ENCODE results near the gene ANAPC5.
"Not testable (repeated sequence)": the region's sequence is repeated elsewhere in the genome, so short reads cannot be mapped to it uniquely, and the experiment has no call there.

ANAPC5 gene

GRCh38 chr12:121333747-121334146 lies 18.5 kb downstream of the ANAPC5 start:
- Histone ChIP-seq H3K36me3 (ENCODE audit: control insufficient read depth in 1 of 2, insufficient read depth in 2 of 2, low read length in 2 of 2) (peaks cover 33 to 58% of the 10 kb centered on the region in 2 donors), H3K4me3 (ENCODE audit: low read depth in 1 of 2, low read length in 2 of 2) (no peak overlapping the region), H3K27me3 (ENCODE audit: low read depth, low read length) (no peaks in the 10 kb centered on the region), H3K9me3 (ENCODE audit: control insufficient read depth in 1 of 2, low read length in 2 of 2) (no peaks in the 10 kb centered on the region), H3K4me1 (ENCODE audit: control insufficient read depth in 1 of 2, insufficient read depth in 2 of 2, low read length in 2 of 2) (peaks cover 0 to 4% of the 10 kb centered on the region in 2 donors), H3K27ac (ENCODE audit: low read length) (no peak overlapping the region)

GRCh38 chr12:121331248-121331647 lies 21.0 kb downstream of the ANAPC5 start:
- Histone ChIP-seq H3K36me3 (ENCODE audit: control insufficient read depth in 1 of 2, insufficient read depth in 2 of 2, low read length in 2 of 2) (peaks cover 58 to 70% of the 10 kb centered on the region in 2 donors), H3K27ac (ENCODE audit: low read length) (no peak overlapping the region), H3K4me1 (ENCODE audit: control insufficient read depth in 1 of 2, insufficient read depth in 2 of 2, low read length in 2 of 2) (peaks cover 0 to 4% of the 10 kb centered on the region in 2 donors), H3K27me3 (ENCODE audit: low read depth, low read length) (no peaks in the 10 kb centered on the region), H3K4me3 (ENCODE audit: low read depth in 1 of 2, low read length in 2 of 2) (no peak overlapping the region), H3K9me3 (ENCODE audit: control insufficient read depth in 1 of 2, low read length in 2 of 2) (no peaks in the 10 kb centered on the region)

GRCh38 chr12:121330692-121331091 lies 21.5 kb downstream of the ANAPC5 start:
- Histone ChIP-seq H3K4me3 (ENCODE audit: low read depth in 1 of 2, low read length in 2 of 2) (no peak overlapping the region), H3K27ac (ENCODE audit: low read length) (no peak overlapping the region), H3K27me3 (ENCODE audit: low read depth, low read length) (no peaks in the 10 kb centered on the region), H3K36me3 (ENCODE audit: control insufficient read depth in 1 of 2, insufficient read depth in 2 of 2, low read length in 2 of 2) (peaks cover 62 to 74% of the 10 kb centered on the region in 2 donors), H3K4me1 (ENCODE audit: control insufficient read depth in 1 of 2, insufficient read depth in 2 of 2, low read length in 2 of 2) (peaks cover 0 to 4% of the 10 kb centered on the region in 2 donors), H3K9me3 (ENCODE audit: control insufficient read depth in 1 of 2, low read length in 2 of 2) (no peaks in the 10 kb centered on the region)

GRCh38 chr12:121330195-121330594 lies 22.0 kb downstream of the ANAPC5 start:
- Histone ChIP-seq H3K27me3 (ENCODE audit: low read depth, low read length) (no peaks in the 10 kb centered on the region), H3K27ac (ENCODE audit: low read length) (no peak overlapping the region), H3K36me3 (ENCODE audit: control insufficient read depth in 1 of 2, insufficient read depth in 2 of 2, low read length in 2 of 2) (peaks cover 58 to 74% of the 10 kb centered on the region in 2 donors), H3K4me3 (ENCODE audit: low read depth in 1 of 2, low read length in 2 of 2) (no peak overlapping the region), H3K9me3 (ENCODE audit: control insufficient read depth in 1 of 2, low read length in 2 of 2) (no peaks in the 10 kb centered on the region), H3K4me1 (ENCODE audit: control insufficient read depth in 1 of 2, insufficient read depth in 2 of 2, low read length in 2 of 2) (peaks cover 0 to 4% of the 10 kb centered on the region in 2 donors)

GRCh38 chr12:121328620-121329019 lies 23.6 kb downstream of the ANAPC5 start:
- no peaks in the 10 kb centered on the region for H3K4me1 ChIP-seq (ENCODE audit: control insufficient read depth in 1 of 2, insufficient read depth in 2 of 2, low read length in 2 of 2)
- H3K27me3 ChIP-seq (ENCODE audit: low read depth, low read length), result no peaks in the 10 kb centered on the region
- peaks cover 52 to 81% of the 10 kb centered on the region in 2 donors for H3K36me3 ChIP-seq (ENCODE audit: control insufficient read depth in 1 of 2, insufficient read depth in 2 of 2, low read length in 2 of 2)
- no peak overlapping the region for H3K4me3 ChIP-seq (ENCODE audit: low read depth in 1 of 2, low read length in 2 of 2)
- H3K9me3 ChIP-seq (ENCODE audit: control insufficient read depth in 1 of 2, low read length in 2 of 2), result no peaks in the 10 kb centered on the region
- no peak overlapping the region for H3K27ac ChIP-seq (ENCODE audit: low read length)

- H3K36me3 ChIP-seq (ENCODE audit: control insufficient read depth in 1 of 2, insufficient read depth in 2 of 2, low read length in 2 of 2), result peaks cover 47 to 76% of the 10 kb centered on the region in 2 donors
- H3K9me3 ChIP-seq (ENCODE audit: control insufficient read depth in 1 of 2, low read length in 2 of 2), result no peaks in the 10 kb centered on the region
- H3K4me3 ChIP-seq (ENCODE audit: low read depth in 1 of 2, low read length in 2 of 2), result no peak overlapping the region
- H3K4me1 ChIP-seq (ENCODE audit: control insufficient read depth in 1 of 2, insufficient read depth in 2 of 2, low read length in 2 of 2), result no peaks in the 10 kb centered on the region
- H3K27ac ChIP-seq (ENCODE audit: low read length), result no peak overlapping the region
- no peaks in the 10 kb centered on the region for H3K27me3 ChIP-seq (ENCODE audit: low read depth, low read length)
Measured at GRCh38 chr12:121326996-121327674, 25.1 kb downstream of the ANAPC5 start.

GRCh38 chr12:121325922-121326396 lies 26.3 kb downstream of the ANAPC5 start:
- Histone ChIP-seq H3K4me3 (ENCODE audit: low read depth in 1 of 2, low read length in 2 of 2) (no peak overlapping the region), H3K27ac (ENCODE audit: low read length) (no peak overlapping the region), H3K36me3 (ENCODE audit: control insufficient read depth in 1 of 2, insufficient read depth in 2 of 2, low read length in 2 of 2) (peaks cover 43 to 64% of the 10 kb centered on the region in 2 donors), H3K9me3 (ENCODE audit: control insufficient read depth in 1 of 2, low read length in 2 of 2) (no peaks in the 10 kb centered on the region), H3K4me1 (ENCODE audit: control insufficient read depth in 1 of 2, insufficient read depth in 2 of 2, low read length in 2 of 2) (no peaks in the 10 kb centered on the region), H3K27me3 (ENCODE audit: low read depth, low read length) (no peaks in the 10 kb centered on the region)

- Histone ChIP-seq H3K27me3 (ENCODE audit: low read depth, low read length) (no peaks in the 10 kb centered on the region), H3K27ac (ENCODE audit: low read length) (no peak overlapping the region), H3K9me3 (ENCODE audit: control insufficient read depth in 1 of 2, low read length in 2 of 2) (no peaks in the 10 kb centered on the region), H3K4me3 (ENCODE audit: low read depth in 1 of 2, low read length in 2 of 2) (no peak overlapping the region), H3K36me3 (ENCODE audit: control insufficient read depth in 1 of 2, insufficient read depth in 2 of 2, low read length in 2 of 2) (peaks cover 32 to 56% of the 10 kb centered on the region in 2 donors), H3K4me1 (ENCODE audit: control insufficient read depth in 1 of 2, insufficient read depth in 2 of 2, low read length in 2 of 2) (no peaks in the 10 kb centered on the region)
Measured at GRCh38 chr12:121323908-121324307, 28.3 kb downstream of the ANAPC5 start.

GRCh38 chr12:121318121-121318520 lies 34.1 kb downstream of the ANAPC5 start:
- Histone ChIP-seq H3K27ac (ENCODE audit: low read length) (no peak overlapping the region), H3K9me3 (ENCODE audit: control insufficient read depth in 1 of 2, low read length in 2 of 2) (no peaks in the 10 kb centered on the region), H3K4me1 (ENCODE audit: control insufficient read depth in 1 of 2, insufficient read depth in 2 of 2, low read length in 2 of 2) (no peaks in the 10 kb centered on the region), H3K36me3 (ENCODE audit: control insufficient read depth in 1 of 2, insufficient read depth in 2 of 2, low read length in 2 of 2) (peaks cover 10 to 23% of the 10 kb centered on the region in 2 donors), H3K27me3 (ENCODE audit: low read depth, low read length) (no peaks in the 10 kb centered on the region), H3K4me3 (ENCODE audit: low read depth in 1 of 2, low read length in 2 of 2) (no peak overlapping the region)

GRCh38 chr12:121314431-121314830 lies 37.8 kb downstream of the ANAPC5 start:
- Histone ChIP-seq H3K27me3 (ENCODE audit: low read depth, low read length) (no peaks in the 10 kb centered on the region), H3K4me3 (ENCODE audit: low read depth in 1 of 2, low read length in 2 of 2) (no peak overlapping the region), H3K9me3 (ENCODE audit: control insufficient read depth in 1 of 2, low read length in 2 of 2) (no peaks in the 10 kb centered on the region), H3K27ac (ENCODE audit: low read length) (no peak overlapping the region), H3K36me3 (ENCODE audit: control insufficient read depth in 1 of 2, insufficient read depth in 2 of 2, low read length in 2 of 2) (peaks cover 15 to 34% of the 10 kb centered on the region in 2 donors), H3K4me1 (ENCODE audit: control insufficient read depth in 1 of 2, insufficient read depth in 2 of 2, low read length in 2 of 2) (no peaks in the 10 kb centered on the region)

GRCh38 chr12:121310231-121310630 lies 42.0 kb downstream of the ANAPC5 start:
- H3K27ac ChIP-seq (ENCODE audit: low read length); H3K27me3 ChIP-seq (ENCODE audit: low read depth, low read length); H3K4me1 ChIP-seq (ENCODE audit: control insufficient read depth in 1 of 2, insufficient read depth in 2 of 2, low read length in 2 of 2); H3K9me3 ChIP-seq (ENCODE audit: control insufficient read depth in 1 of 2, low read length in 2 of 2); H3K4me3 ChIP-seq (ENCODE audit: low read depth in 1 of 2, low read length in 2 of 2): not testable (repeated sequence)
- H3K36me3 ChIP-seq (ENCODE audit: control insufficient read depth in 1 of 2, insufficient read depth in 2 of 2, low read length in 2 of 2), result peaks cover 15 to 32% of the 10 kb centered on the region in 2 donors

- H3K27me3 ChIP-seq (ENCODE audit: low read depth, low read length); H3K9me3 ChIP-seq (ENCODE audit: control insufficient read depth in 1 of 2, low read length in 2 of 2); H3K27ac ChIP-seq (ENCODE audit: low read length); H3K4me1 ChIP-seq (ENCODE audit: control insufficient read depth in 1 of 2, insufficient read depth in 2 of 2, low read length in 2 of 2); H3K4me3 ChIP-seq (ENCODE audit: low read depth in 1 of 2, low read length in 2 of 2): not testable (repeated sequence)
- H3K36me3 ChIP-seq (ENCODE audit: control insufficient read depth in 1 of 2, insufficient read depth in 2 of 2, low read length in 2 of 2), result peaks cover 15 to 32% of the 10 kb centered on the region in 2 donors
Measured at GRCh38 chr12:121307397-121307796, 44.8 kb downstream of the ANAPC5 start.
